ENCODE results near the gene TARDBP. TPM values are rescaled to one million over a fixed set of nuclear protein-coding genes. Genes with fewer than 3 reads are reported as not detected.

TARDBP gene
- total and polyA plus RNA-seq, 12 donors = 66.0 to 138 (median 102) TPM

DNA sequence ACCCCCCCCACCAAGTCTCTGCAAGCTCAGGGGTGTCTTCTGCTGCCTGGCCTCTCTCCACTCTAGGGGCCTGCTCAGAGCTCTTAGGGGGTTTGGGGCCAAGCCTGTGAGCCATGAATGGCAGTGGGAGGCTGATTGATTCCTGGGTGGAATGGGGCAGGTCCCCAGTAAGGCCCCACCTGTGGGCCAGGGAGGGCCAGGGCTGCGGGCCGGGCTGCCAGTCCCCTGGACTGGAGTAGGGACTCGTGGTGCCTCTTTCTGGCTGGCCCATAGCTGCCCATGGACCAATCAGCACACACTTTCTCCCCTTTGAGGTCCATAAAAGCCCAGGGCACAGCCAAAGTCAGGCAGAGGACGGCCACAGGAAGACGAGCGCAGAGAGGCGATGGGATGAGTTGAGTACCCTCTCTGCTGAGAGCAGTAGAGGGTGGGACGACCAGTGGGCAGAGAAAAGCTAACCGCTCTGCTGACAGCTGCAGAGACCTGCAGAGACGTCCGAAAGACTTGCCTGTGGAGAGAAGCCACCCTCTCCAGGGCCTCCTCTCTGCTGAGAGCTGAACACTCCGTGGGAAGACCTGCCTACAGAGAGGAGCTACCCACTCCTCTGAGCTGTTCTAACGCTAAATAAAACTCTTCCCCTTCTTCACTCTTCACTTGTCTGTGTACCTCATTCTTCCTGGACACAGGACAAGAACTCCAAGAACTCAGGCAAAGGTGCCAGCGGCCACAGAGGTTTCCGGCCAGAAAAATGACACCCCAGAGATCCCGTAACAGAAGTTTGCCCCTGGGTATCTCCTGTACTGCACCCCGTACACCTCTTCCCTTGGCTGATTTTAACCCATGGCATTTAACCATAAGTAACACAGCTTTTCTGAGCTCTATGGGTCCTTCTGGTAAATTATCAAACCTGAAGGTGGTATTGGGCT is 38.2 kb upstream of the TARDBP start:
- intact Hi-C loops (cut with DNase I) = no loop called here
- Histone ChIP-seq H3K36me3 (no peaks in the 10 kb centered on the region), H3K4me3 (no peak overlapping the region), H3K27me3 (peaks cover 0 to 4% (median 0%) of the 10 kb centered on the region in 7 donors), H3K27ac (no peak overlapping the region), H3K9me3 (no peaks in the 10 kb centered on the region), H3K4me1 (peaks cover 0 to 8% (median 1%) of the 10 kb centered on the region in 9 donors)
- WGBS, 2 donors = 86 to 90% methylated on average over 17 of the region's 17 CpGs
- peak in 2 of 8 donors; percentile 5 to 11 for ATAC-seq
- no peak for DNase-seq
- TF ChIP-seq, protein P1, sequence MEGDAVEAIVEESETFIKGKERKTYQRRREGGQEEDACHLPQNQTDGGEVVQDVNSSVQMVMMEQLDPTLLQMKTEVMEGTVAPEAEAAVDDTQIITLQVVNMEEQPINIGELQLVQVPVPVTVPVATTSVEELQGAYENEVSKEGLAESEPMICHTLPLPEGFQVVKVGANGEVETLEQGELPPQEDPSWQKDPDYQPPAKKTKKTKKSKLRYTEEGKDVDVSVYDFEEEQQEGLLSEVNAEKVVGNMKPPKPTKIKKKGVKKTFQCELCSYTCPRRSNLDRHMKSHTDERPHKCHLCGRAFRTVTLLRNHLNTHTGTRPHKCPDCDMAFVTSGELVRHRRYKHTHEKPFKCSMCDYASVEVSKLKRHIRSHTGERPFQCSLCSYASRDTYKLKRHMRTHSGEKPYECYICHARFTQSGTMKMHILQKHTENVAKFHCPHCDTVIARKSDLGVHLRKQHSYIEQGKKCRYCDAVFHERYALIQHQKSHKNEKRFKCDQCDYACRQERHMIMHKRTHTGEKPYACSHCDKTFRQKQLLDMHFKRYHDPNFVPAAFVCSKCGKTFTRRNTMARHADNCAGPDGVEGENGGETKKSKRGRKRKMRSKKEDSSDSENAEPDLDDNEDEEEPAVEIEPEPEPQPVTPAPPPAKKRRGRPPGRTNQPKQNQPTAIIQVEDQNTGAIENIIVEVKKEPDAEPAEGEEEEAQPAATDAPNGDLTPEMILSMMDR (IDR thresholded peaks at IDR 0.05) = no peak

- H3K9me3 ChIP-seq = no peaks in the 10 kb centered on the region
- no peak overlapping the region for H3K4me3 ChIP-seq
- intact Hi-C loops (cut with DNase I) = no loop called here
- H3K36me3 ChIP-seq = no peaks in the 10 kb centered on the region
- no peak for DNase-seq
- peak overlapping the region in 7 of 10 donors; percentile 3 to 53 (median 41) for H3K27ac ChIP-seq
- peaks cover 0 to 4% (median 0%) of the 10 kb centered on the region in 7 donors for H3K27me3 ChIP-seq
- TF ChIP-seq, protein P1 (IDR thresholded peaks at IDR 0.05) = no peak
- ATAC-seq = peak in 1 of 8 donors; percentile 31
- peaks cover 5 to 20% (median 14%) of the 10 kb centered on the region in 9 donors for H3K4me1 ChIP-seq
- WGBS, 2 donors = 56% methylated on average over 19 of the region's 19 CpGs
These were observed 36.7 kb upstream of the TARDBP start for GRCh38 chr1:10975567-10976326.

DNA sequence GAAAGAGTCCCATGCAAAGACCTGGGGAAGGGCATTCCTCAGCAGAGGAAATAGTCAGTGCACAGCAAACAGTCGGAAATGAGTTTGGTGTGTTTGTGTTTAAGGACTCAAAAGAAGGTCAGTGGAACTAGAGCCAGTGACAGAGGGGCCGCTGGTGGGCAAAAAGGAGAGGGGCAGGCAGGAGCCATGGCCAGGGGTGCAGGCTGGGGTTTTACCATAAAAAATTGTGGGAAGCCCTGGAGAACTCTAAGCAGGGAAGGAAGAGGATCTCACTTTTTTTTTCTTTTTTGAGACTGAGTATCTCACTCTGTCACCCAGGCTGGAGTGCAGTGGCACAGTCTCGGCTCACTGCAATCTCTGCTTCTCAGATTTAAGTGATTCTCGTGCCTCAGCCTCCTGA is 33.7 kb upstream of the TARDBP start:
- Histone ChIP-seq H3K4me1 (peaks cover 5 to 23% (median 17%) of the 10 kb centered on the region in 9 donors), H3K4me3 (no peak overlapping the region), H3K27me3 (peaks cover 0 to 14% (median 0%) of the 10 kb centered on the region in 7 donors), H3K9me3 (no peaks in the 10 kb centered on the region), H3K27ac (no peak overlapping the region), H3K36me3 (no peaks in the 10 kb centered on the region)
- ATAC-seq (no peak), DNase-seq (no peak)
- intact Hi-C loops (cut with DNase I) = no loop called here
- TF ChIP-seq, protein P1 (IDR thresholded peaks at IDR 0.05) = no peak
- 60 to 78% methylated on average over 4 of the region's 4 CpGs for WGBS, 2 donors

DNA sequence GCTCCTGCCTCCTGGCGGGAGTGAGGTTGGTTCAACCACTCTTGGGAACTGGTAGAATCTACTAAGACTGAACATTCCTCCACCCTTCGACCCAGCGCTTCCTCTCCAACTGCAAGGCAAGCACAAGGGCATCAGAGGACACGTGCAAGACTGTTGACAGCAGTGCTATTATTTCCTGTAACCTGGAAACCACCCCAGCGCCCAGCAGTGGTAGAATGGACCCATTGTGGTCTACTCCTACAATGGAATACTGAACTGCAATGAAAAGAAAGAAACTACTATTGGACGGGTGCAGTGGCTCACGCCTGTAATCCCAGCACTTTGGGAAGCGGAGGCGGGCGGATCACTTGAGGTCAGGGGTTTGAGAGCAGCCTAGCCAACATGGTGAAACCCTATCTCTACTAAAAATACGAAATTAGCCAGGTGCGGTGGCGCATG is 33.0 kb upstream of the TARDBP start:
- no peaks in the 10 kb centered on the region for H3K9me3 ChIP-seq
- peaks cover 5 to 23% (median 17%) of the 10 kb centered on the region in 9 donors for H3K4me1 ChIP-seq
- peak in 1 of 2 donors; percentile 46 for DNase-seq
- peaks cover 0 to 15% (median 0%) of the 10 kb centered on the region in 7 donors for H3K27me3 ChIP-seq
- TF ChIP-seq, protein P1 (IDR thresholded peaks at IDR 0.05) = no peak
- ATAC-seq = peak; percentile 52 to 66 (median 58)
- H3K27ac ChIP-seq = peak overlapping the region in 8 of 10 donors; percentile 12 to 76 (median 56)
- H3K4me3 ChIP-seq = no peak overlapping the region
- intact Hi-C loops (cut with DNase I) = no loop called here
- no peaks in the 10 kb centered on the region for H3K36me3 ChIP-seq
- 56 to 65% methylated on average over 13 of the region's 13 CpGs for WGBS, 2 donors
